ENCODE data around the gene TBX18. TPM values are rescaled to one million over a fixed set of nuclear protein-coding genes. Genes with fewer than 3 reads are reported as not detected.
A peak's percentile ranks its signal among the peaks of the same experiment; 100 is the strongest.

The TBX18 gene
- total RNA-seq, 1 donor from 2014 or later: 81.0 TPM

- H3K4me3 ChIP-seq: peak overlapping the region in 1 of 2 donors; percentile 31
- H3K4me1 ChIP-seq: peaks cover 0 to 13% of the 10 kb centered on the region in 2 donors
- intact Hi-C loops (cut with DNase I): no loop called here
- H3K27me3 ChIP-seq: no peaks in the 10 kb centered on the region
- no peak for DNase-seq (ENCODE audit: low spot score in 2 of 2)
- H3K36me3 ChIP-seq: peaks cover 13 to 23% of the 10 kb centered on the region in 2 donors
- peak overlapping the region; percentile 44 to 55 for H3K27ac ChIP-seq
- no peak for TF ChIP-seq CTCF (IDR thresholded peaks at IDR 0.05)
- H3K9me3 ChIP-seq: no peaks in the 10 kb centered on the region
Observed at GRCh38 chr6:84743616-84744015, 20.8 kb downstream of the TBX18 start.

- intact Hi-C loops (cut with DNase I): no loop called here
- Histone ChIP-seq H3K4me1 (peaks cover 0 to 10% of the 10 kb centered on the region in 2 donors), H3K9me3 (no peaks in the 10 kb centered on the region), H3K27me3 (no peaks in the 10 kb centered on the region), H3K36me3 (peaks cover 42 to 46% of the 10 kb centered on the region in 2 donors), H3K27ac (no peak overlapping the region), H3K4me3 (no peak overlapping the region)
- no peak for TF ChIP-seq CTCF (IDR thresholded peaks at IDR 0.05)
- DNase-seq (ENCODE audit: low spot score in 2 of 2): no peak
Observed at GRCh38 chr6:84740385-84740784, 24.0 kb downstream of the TBX18 start.

GRCh38 chr6:84739866-84740208 is 24.6 kb downstream of the TBX18 start:
- H3K27ac ChIP-seq: no peak overlapping the region
- no peaks in the 10 kb centered on the region for H3K9me3 ChIP-seq
- H3K36me3 ChIP-seq: peaks cover 42 to 47% of the 10 kb centered on the region in 2 donors
- no peak for TF ChIP-seq CTCF (IDR thresholded peaks at IDR 0.05)
- intact Hi-C loops (cut with DNase I): no loop called here
- H3K27me3 ChIP-seq: no peaks in the 10 kb centered on the region
- H3K4me3 ChIP-seq: no peak overlapping the region
- H3K4me1 ChIP-seq: peaks cover 0 to 10% of the 10 kb centered on the region in 2 donors
- DNase-seq (ENCODE audit: low spot score in 2 of 2): no peak

- no peak for DNase-seq (ENCODE audit: low spot score in 2 of 2)
- TF ChIP-seq CTCF (IDR thresholded peaks at IDR 0.05): no peak
- Histone ChIP-seq H3K4me1 (peaks cover 0 to 6% of the 10 kb centered on the region in 2 donors), H3K27me3 (no peaks in the 10 kb centered on the region), H3K27ac (no peak overlapping the region), H3K4me3 (no peak overlapping the region), H3K9me3 (no peaks in the 10 kb centered on the region), H3K36me3 (peaks cover 42 to 53% of the 10 kb centered on the region in 2 donors)
- intact Hi-C loops (cut with DNase I): no loop called here
Observed at GRCh38 chr6:84738996-84739865, 25.2 kb downstream of the TBX18 start.

GRCh38 chr6:84733889-84734288 is 30.5 kb downstream of the TBX18 start:
- no peak overlapping the region for H3K27ac ChIP-seq
- intact Hi-C loops (cut with DNase I): no loop called here
- H3K27me3 ChIP-seq: no peaks in the 10 kb centered on the region
- peaks cover 32 to 51% of the 10 kb centered on the region in 2 donors for H3K36me3 ChIP-seq
- no peak for DNase-seq (ENCODE audit: low spot score in 2 of 2)
- no peak overlapping the region for H3K4me3 ChIP-seq
- no peaks in the 10 kb centered on the region for H3K9me3 ChIP-seq
- no peak for TF ChIP-seq CTCF (IDR thresholded peaks at IDR 0.05)
- peaks cover 0 to 2% of the 10 kb centered on the region in 2 donors for H3K4me1 ChIP-seq

All from ascending aorta (tissue), 2 donors.